8988T (cell line): ENCODE measurements around the gene AKAP11.
A peak's percentile ranks its signal among the peaks of the same experiment; 100 is the strongest.

Source experiments
- DNase-seq: peaks from one replicate; pipeline ENCODE4 v3.0.0; 2011

AKAP11 gene

DNA sequence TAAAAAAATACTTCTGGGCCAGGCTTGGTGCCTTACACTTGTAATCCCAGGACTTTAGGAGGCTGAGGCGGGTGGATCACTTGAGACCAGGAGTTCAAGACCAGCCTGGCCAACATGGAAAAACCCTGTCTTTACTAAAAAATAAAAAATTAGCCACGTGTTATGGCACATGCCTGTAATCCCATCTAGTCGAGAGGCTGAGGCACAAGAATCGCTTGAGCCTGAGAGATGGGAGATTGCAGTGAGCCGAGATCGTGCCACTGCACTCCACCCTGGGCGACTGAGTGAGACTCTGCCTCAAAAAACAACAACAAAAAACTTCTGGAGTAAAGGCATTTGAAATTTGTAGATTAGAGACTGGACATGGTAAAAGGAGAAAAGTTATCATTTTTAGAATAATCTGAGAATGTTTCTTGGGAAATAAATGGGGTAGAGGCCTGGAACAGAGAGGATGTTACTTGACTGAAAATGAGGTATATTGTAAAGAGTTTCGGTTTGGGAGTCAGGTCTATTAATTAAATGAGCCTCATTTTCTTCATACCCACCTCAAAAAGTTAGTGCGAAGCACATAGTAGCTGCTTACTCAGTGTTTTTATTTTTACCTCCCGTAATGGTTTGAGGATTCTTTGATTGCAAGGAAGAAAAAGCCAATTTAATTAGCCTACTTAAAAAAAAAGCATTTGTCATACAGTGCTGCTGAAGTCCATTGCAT is 2.6 kb downstream of the AKAP11 start:
- DNase-seq: no peak

DNA sequence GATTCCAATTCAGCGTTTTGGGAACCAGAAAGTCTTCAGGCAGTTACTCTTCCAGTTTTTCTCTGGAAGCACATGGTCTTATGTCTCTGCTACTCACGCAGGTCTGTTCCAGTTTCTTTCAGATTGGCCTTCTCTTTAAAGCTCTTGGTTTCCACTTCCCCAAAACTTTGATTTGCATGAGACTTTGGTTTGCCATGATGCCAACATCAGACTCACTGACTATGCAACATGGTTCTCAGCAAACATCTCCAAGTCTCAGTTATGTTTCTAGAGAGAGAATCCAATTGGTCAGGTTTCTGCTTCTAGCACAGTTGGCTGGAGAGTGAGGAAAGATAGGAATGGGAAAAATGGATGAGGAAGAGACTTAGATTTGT is 3.1 kb downstream of the AKAP11 start:
- no peak for DNase-seq

GRCh38 chr13:42275506-42275905 is 3.6 kb downstream of the AKAP11 start:
- DNase-seq: no peak

DNA sequence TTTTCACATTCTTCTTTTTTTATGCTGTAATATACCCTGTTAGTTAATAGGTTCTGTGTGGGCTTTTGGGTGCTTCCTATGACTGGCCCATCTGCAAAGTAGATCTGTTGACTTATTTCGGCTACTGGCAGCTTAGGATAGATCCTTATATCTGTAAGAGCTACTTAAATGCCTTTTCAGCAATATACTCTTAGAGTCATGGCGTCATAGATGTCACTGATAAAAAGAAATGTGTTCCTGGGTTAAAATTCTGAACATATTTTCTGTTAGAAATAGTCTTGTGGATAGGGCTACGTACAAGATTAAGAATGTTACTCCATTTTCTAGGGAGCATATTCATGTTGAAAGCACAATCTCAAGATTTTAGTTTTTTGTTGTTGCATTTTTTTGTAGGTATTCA is 4.7 kb downstream of the AKAP11 start:
- DNase-seq: no peak

- no peak for DNase-seq
Observed at GRCh38 chr13:42277618-42278276, 5.8 kb downstream of the AKAP11 start.

- no peak for DNase-seq
Observed at GRCh38 chr13:42279080-42279479, 7.1 kb downstream of the AKAP11 start.

DNA sequence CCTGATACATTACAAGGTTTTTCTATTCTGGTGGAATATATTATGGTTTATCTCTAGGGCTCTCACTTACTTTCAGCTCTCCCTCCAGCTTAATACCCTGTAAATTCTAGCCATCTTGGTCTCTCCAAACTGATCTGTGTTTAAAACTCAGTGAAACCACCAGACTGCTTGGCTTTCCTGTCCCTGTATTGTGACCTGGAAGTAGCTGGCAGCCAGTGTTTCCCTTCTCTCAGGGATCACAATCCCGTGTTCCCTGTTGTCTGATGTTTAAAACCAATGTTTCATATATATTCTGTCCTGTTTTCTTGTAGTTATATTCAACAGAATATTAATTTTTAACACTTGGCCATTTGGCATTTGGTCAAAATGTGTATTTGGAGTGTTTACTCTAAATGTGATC is 8.0 kb downstream of the AKAP11 start:
- no peak for DNase-seq

DNA sequence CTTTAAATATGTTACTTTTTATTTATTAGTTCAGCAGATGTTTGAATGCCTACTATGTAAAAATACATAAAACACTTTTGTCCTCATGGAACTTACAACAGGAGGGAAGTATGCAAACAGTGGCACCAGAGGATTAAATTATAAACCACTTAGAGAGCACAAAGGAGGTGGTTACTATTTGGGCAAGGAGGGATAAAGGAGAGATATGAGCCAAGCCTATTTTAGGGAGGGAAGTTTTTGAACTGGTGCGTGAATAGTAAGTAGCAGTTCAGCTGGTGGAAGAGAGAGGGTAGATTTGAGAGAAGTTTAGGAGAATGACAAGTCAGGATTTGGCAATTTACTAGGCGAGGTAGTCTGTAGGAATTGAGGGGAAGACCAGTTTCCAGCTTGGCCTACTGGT is 8.6 kb downstream of the AKAP11 start:
- DNase-seq: no peak

GRCh38 chr13:42283574-42283973 is 11.6 kb downstream of the AKAP11 start:
- no peak for DNase-seq

DNA sequence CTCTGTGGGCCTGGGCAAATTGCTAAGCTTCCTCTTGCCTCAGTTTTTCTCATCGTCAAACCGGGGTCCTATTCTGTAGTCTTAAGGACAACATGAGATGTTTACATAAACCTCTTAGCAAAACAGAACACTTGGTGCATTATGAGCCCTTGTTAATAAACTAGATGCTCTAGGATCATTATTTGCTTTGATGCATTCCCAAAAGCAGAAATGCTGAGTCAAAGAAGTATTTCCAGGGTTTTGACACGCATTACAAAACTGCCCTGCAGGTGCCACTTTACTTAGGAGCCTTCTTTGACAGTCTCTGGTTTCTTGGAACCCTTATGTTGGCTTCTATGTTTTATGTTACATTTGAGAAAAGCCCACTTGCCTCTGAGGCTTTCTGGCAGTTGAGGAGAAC is 12.1 kb downstream of the AKAP11 start:
- no peak for DNase-seq

DNA sequence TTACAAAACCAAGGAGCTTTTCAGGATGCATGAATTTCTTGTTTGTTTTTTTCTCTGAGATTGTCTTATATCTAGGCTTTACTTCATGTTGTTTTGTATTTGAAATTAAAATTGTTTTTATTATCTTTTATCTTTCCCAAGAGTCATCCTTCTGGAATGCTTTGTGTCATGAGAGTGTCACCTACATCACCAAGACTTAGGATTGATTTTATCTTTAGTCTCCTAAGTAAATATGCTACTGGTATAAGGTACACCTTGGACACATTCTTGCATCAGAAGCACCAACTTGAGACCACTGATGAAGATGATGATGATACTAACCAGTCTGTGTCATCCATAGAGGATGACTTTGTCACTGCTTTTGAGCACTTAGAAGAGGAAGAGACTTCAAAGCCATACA is 26.4 kb downstream of the AKAP11 start:
- no peak for DNase-seq

- DNase-seq: no peak
Observed at GRCh38 chr13:42305503-42305902, 33.6 kb downstream of the AKAP11 start.

DNA sequence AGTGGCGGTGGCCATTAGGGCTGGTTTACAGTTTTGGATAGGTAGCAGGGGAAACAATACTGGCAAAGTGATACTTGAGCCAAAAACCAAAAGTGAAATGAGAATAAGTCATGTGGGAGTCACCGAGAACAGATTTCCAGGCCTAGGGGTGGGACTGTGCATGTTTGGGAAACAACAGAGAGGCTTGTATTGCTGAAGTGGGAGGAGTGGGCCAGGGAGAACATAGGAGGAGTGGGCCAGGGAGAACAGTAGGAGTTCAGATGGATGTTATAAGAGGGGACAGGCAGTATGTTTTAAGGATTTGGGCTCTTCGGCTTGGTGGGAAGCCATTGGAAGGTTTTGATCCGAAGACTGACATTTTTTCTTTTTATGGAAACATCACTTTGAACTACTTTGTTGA is 35.5 kb downstream of the AKAP11 start:
- DNase-seq: no peak

DNA sequence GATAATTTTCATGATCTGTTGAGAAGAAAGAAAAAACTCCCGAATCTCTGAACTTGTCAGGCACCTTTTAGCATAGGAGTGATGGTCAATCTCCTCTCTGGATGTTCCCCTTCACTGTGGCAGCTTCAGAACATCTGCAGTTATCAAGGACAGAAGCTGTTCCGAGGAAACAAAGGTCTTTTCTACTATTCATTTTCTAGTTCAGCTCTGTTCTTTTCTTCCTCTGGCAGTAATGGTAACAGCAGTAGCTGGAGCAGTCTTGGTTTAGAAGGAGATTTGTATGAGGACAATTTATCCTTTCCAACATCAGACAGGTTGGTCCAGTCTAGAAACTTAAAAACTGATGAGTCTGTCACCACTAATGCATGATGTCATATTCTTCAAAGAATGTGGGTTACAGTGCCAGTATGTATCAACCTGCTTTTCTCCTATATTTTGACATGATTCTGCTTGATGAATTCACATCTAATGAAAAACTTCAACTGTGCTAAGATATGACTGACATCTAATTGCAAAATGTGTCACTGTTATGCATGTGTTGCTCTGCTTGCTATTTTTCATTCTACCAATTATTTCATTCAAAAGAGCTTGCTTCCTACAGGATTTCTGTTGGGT is 41.0 kb downstream of the AKAP11 start:
- no peak for DNase-seq

- DNase-seq: no peak
Observed at GRCh38 chr13:42318570-42318969, 46.6 kb downstream of the AKAP11 start.

GRCh38 chr13:42320375-42320787 is 48.4 kb downstream of the AKAP11 start:
- DNase-seq: no peak

- DNase-seq: no peak
Observed at GRCh38 chr13:42322806-42323205, 50.9 kb downstream of the AKAP11 start.

- no peak for DNase-seq
Observed at GRCh38 chr13:42324704-42325103, 52.8 kb downstream of the AKAP11 start.

DNA sequence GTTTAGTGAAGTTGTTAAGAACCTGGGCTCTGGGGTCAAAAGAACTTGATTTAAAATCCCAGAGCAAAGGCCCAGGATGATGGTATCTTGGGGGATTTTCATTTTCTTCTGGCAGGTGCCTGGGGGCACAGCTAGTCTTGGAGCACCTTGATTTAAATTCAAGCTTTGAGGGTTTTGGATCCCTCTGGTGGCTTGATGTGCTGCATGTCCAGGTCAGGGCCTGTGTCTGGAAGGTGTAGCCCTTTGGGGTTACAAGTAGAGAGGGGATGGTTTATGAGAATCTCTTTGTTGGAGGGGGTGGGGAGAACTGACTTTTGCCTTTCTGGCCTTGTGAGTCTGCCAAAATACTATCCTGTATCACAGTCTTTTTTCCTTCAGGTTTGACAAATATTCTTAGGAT is 55.8 kb downstream of the AKAP11 start:
- DNase-seq: no peak

- no peak for DNase-seq
Observed at GRCh38 chr13:42328672-42329071, 56.7 kb downstream of the AKAP11 start.

GRCh38 chr13:42329239-42329638 is 57.3 kb downstream of the AKAP11 start:
- DNase-seq: no peak

GRCh38 chr13:42331009-42331408 is 59.1 kb downstream of the AKAP11 start:
- DNase-seq: no peak

- peak; percentile 20 for DNase-seq
Observed at GRCh38 chr13:42333613-42334328, 61.8 kb downstream of the AKAP11 start.

GRCh38 chr13:42334329-42334706 is 62.4 kb downstream of the AKAP11 start:
- no peak for DNase-seq
